Large intestine (tissue), 3 donors: ENCODE data around the gene CCBE1. TPM values are rescaled to one million over a fixed set of nuclear protein-coding genes. Genes with fewer than 3 reads are reported as not detected.

Experiments
- DNase-seq, 2 donors: peaks; one replicate each; pipeline versions ENCODE4 v3.0.0 to v3.0.0-alpha.2; 2013
- H3K27ac ChIP-seq: one replicate; pipeline ENCODE4 v1.5.1; 2013; ENCODE audit warnings: low read length
- H3K27me3 ChIP-seq: 2 replicates; pipeline ENCODE4 v1.6.1; 2013; ENCODE audit warnings: low read length; ENCODE audit not compliant: control insufficient read depth, insufficient read depth
- H3K36me3 ChIP-seq: 2 replicates; pipeline ENCODE4 v1.6.1; 2013; ENCODE audit warnings: low read length; ENCODE audit not compliant: control insufficient read depth, insufficient read depth
- H3K4me1 ChIP-seq: one replicate; pipeline ENCODE4 v1.6.1; 2013; ENCODE audit warnings: low read length; ENCODE audit not compliant: control insufficient read depth, insufficient read depth
- H3K4me3 ChIP-seq: one replicate; pipeline ENCODE4 v1.5.1; 2013; ENCODE audit warnings: low read length
- H3K9me3 ChIP-seq: one replicate; pipeline ENCODE4 v1.6.1; 2013; ENCODE audit warnings: mild to moderate bottlenecking, low read depth, low read length, moderate library complexity; ENCODE audit not compliant: control insufficient read depth
- WGBS: methylation state at CpG from one replicate; pipeline ENCODE4 v1.1.5; 2013; ENCODE audit warnings: low lambda C conversion rate; ENCODE audit not compliant: insufficient coverage; 5-methylcytosine and 5-hydroxymethylcytosine counted together
- polyA plus RNA-seq: library from polyadenylated mRNA; unstranded; fragments of 120-200 nt; gene quantifications from one replicate; pipeline ENCODE4 v1.2.1, GENCODE V29; 2013

The CCBE1 gene
- polyA plus RNA-seq, 1 donor, result 2.5 TPM

- no peaks in the 10 kb centered on the region for H3K27me3 ChIP-seq
- H3K36me3 ChIP-seq, result no peaks in the 10 kb centered on the region
- H3K4me1 ChIP-seq, result no peaks in the 10 kb centered on the region
- WGBS, result no CpG with 5 or more reads among the region's 1 CpG
- no peak for DNase-seq
- H3K9me3 ChIP-seq, result no peaks in the 10 kb centered on the region
- H3K4me3 ChIP-seq, result no peak overlapping the region
- no peak overlapping the region for H3K27ac ChIP-seq
These were observed 90.2 kb downstream of the CCBE1 start for GRCh38 chr18:59607078-59607379.

GRCh38 chr18:59606193-59607077 lies 90.8 kb downstream of the CCBE1 start:
- Histone ChIP-seq H3K27ac (no peak overlapping the region), H3K9me3 (no peaks in the 10 kb centered on the region), H3K4me3 (no peak overlapping the region), H3K36me3 (no peaks in the 10 kb centered on the region), H3K27me3 (no peaks in the 10 kb centered on the region), H3K4me1 (no peaks in the 10 kb centered on the region)
- DNase-seq, result no peak
- WGBS, result 83% methylated on average over 2 of the region's 13 CpGs

GRCh38 chr18:59605633-59606192 lies 91.5 kb downstream of the CCBE1 start:
- Histone ChIP-seq H3K27me3 (no peaks in the 10 kb centered on the region), H3K9me3 (no peaks in the 10 kb centered on the region)
- WGBS, result 67% methylated on average over 1 of the region's 13 CpGs

GRCh38 chr18:59604877-59605276 lies 92.3 kb downstream of the CCBE1 start:
- no peaks in the 10 kb centered on the region for H3K27me3 ChIP-seq
- WGBS, result no CpG with 5 or more reads among the region's 3 CpGs
- peaks cover 3% of the 10 kb centered on the region for H3K4me1 ChIP-seq
- no peak overlapping the region for H3K27ac ChIP-seq
- no peaks in the 10 kb centered on the region for H3K36me3 ChIP-seq
- H3K9me3 ChIP-seq, result no peaks in the 10 kb centered on the region
- no peak overlapping the region for H3K4me3 ChIP-seq
- DNase-seq, result no peak

More at GRCh38 chr18:59605633-59606192, 91.5 kb downstream of the CCBE1 start:
- H3K36me3 ChIP-seq, result no peaks in the 10 kb centered on the region
- no peak overlapping the region for H3K27ac ChIP-seq
- DNase-seq, result no peak
- H3K4me3 ChIP-seq, result no peak overlapping the region
- H3K4me1 ChIP-seq, result no peaks in the 10 kb centered on the region

DNA sequence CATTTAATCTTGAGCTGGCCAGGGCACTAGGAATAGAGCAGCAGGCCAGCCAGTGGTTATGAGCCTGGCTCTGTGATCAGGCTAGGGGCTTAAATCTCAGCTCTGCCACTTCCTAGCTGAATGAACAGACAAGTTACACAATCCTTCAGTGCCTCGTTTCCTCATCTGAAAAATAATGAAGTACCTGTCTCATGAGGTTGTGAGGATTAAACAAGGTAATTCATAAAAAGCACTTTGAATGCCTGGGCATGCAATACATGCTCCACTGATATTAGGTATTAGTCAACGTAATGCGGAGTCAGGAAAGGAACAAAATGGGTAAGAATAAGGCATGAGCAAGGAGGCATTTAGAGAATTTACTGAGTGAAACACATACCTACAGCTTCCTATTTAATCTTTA lies 100.2 kb downstream of the CCBE1 start:
- no peak overlapping the region for H3K4me3 ChIP-seq
- H3K9me3 ChIP-seq, result no peaks in the 10 kb centered on the region
- no CpG with 5 or more reads among the region's 3 CpGs for WGBS

DNA sequence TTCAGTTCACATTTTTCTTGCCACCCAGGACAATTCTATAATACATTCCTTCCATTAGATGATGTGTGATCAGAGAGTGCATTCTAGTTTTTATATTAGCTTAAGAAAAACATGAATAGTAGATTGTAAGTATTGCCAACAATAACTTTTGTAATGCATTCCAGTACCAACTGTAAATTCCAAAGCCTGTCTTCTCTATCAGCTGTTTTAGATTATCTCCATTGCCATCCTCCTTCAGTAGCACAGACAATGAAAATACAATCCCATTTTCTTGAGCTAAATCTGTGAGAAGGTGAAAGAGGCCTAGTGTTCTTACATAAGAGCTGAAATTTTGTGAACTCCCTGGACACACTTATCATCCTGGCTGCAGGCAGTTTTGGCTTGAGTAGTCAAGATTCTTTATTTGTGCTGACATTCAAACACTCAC lies 103.9 kb downstream of the CCBE1 start:
- Histone ChIP-seq H3K9me3 (no peaks in the 10 kb centered on the region), H3K36me3 (no peaks in the 10 kb centered on the region)

More for the DNA sequence above, 100.2 kb downstream of the CCBE1 start:
- no peaks in the 10 kb centered on the region for H3K27me3 ChIP-seq
- H3K4me1 ChIP-seq, result peaks cover 7% of the 10 kb centered on the region
- H3K36me3 ChIP-seq, result no peaks in the 10 kb centered on the region
- no peak overlapping the region for H3K27ac ChIP-seq
- no peak for DNase-seq

DNA sequence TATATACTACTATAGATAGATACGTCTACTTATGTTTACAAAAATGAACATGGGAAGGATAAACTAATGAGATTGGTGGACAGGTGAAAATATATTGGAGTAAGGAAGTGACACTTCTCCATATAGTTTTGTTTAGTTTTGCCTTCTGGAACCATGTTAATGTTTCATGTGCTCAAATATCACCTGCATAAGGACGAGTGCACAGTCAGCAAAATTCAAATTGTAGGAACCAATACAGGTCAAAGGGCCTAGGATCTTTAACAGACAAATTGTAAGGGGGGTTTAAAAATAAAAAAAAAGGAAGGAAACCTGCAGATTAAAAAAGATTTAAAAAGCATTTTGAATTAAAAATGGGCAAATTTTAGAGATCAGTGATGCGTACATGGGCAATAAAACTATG lies 104.6 kb downstream of the CCBE1 start:
- DNase-seq, result no peak
- no peak overlapping the region for H3K4me3 ChIP-seq
- 83% methylated on average over 2 of the region's 3 CpGs for WGBS

More for the DNA sequence above, 103.9 kb downstream of the CCBE1 start:
- DNase-seq, result no peak
- Histone ChIP-seq H3K27ac (no peak overlapping the region), H3K27me3 (no peaks in the 10 kb centered on the region), H3K4me1 (no peaks in the 10 kb centered on the region), H3K4me3 (no peak overlapping the region)

GRCh38 chr18:59582395-59582794 lies 114.8 kb downstream of the CCBE1 start:
- no peak overlapping the region for H3K27ac ChIP-seq
- no peaks in the 10 kb centered on the region for H3K9me3 ChIP-seq
- H3K36me3 ChIP-seq, result no peaks in the 10 kb centered on the region
- H3K27me3 ChIP-seq, result peaks cover 7% of the 10 kb centered on the region
- no peak overlapping the region for H3K4me3 ChIP-seq
- H3K4me1 ChIP-seq, result no peaks in the 10 kb centered on the region
- no peak for DNase-seq
- no CpG with 5 or more reads among the region's 1 CpG for WGBS

More for the DNA sequence above, 104.6 kb downstream of the CCBE1 start:
- H3K36me3 ChIP-seq, result no peaks in the 10 kb centered on the region
- no peaks in the 10 kb centered on the region for H3K9me3 ChIP-seq
- no peaks in the 10 kb centered on the region for H3K4me1 ChIP-seq
- H3K27me3 ChIP-seq, result no peaks in the 10 kb centered on the region
- H3K27ac ChIP-seq, result no peak overlapping the region

GRCh38 chr18:59579509-59579908 lies 117.7 kb downstream of the CCBE1 start:
- no peak overlapping the region for H3K4me3 ChIP-seq
- DNase-seq, result no peak
- no peaks in the 10 kb centered on the region for H3K4me1 ChIP-seq
- WGBS, result 80% methylated on average over 1 of the region's 7 CpGs
- H3K36me3 ChIP-seq, result no peaks in the 10 kb centered on the region
- no peaks in the 10 kb centered on the region for H3K9me3 ChIP-seq
- H3K27ac ChIP-seq, result no peak overlapping the region
- H3K27me3 ChIP-seq, result peaks cover 7% of the 10 kb centered on the region

DNA sequence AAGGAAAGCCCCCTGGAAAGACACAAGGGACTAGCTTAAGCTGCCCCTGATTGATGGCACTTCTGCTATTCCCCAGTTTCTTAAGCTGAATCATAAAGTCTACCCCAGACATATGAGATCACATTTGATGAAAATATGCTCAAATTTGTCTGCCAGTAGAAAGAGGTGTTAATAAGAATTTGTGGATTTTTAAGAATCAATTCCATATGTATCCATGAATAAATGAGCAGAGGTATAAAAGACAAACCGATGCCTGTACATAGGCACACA lies 119.9 kb downstream of the CCBE1 start:
- 100% methylated on average over 1 of the region's 1 CpG for WGBS
- Histone ChIP-seq H3K4me1 (no peaks in the 10 kb centered on the region), H3K9me3 (no peaks in the 10 kb centered on the region), H3K36me3 (no peaks in the 10 kb centered on the region), H3K4me3 (no peak overlapping the region), H3K27ac (no peak overlapping the region), H3K27me3 (peaks cover 5% of the 10 kb centered on the region)
- no peak for DNase-seq
